A673 (cell line): Measurements from ENCODE around the gene AFAP1. TPM values are rescaled to one million over a fixed set of nuclear protein-coding genes. Genes with fewer than 3 reads are reported as not detected.

Experiments
- BruUV-seq: library from RNA; stranded (reverse); fragments of 400-500 nt; replicated peaks from 2 replicates; lab custom pipeline; 2021; lab: Mats Ljungman, UMichigan
- CTCF ChIA-PET: fragments of 300-600 bp; sonication (Branson Sonifier 250); formaldehyde crosslinking; loops from one replicate; lab custom pipeline; 2022; ENCODE audit warnings: antibody characterized with exemption; lab: Charles Lee
- POLR2A ChIA-PET: fragments of 300-600 bp; sonication (Branson Sonifier 250); formaldehyde crosslinking; loops from one replicate; lab custom pipeline; 2022; ENCODE audit warnings: antibody characterized with exemption; ENCODE audit not compliant: low non-redundant PET; lab: Charles Lee
- DNase-seq: peaks from one replicate; pipeline ENCODE4 v3.0.0-alpha.2; 2015; ENCODE audit warnings: low spot score
- H3K27ac ChIP-seq: fragments of 200-600 bp; sonication (generic); 2 replicates; pipeline ENCODE4 v1.5.1; 2016; ENCODE audit warnings: mixed run types, low read depth, mild to moderate bottlenecking, mixed read lengths, antibody characterized with exemption, low read length; ENCODE audit not compliant: poor library complexity, severe bottlenecking
- H3K27me3 ChIP-seq: fragments of 200-600 bp; sonication (generic); replicated peaks from 2 replicates; pipeline ENCODE4 v1.6.1; 2017; ENCODE audit warnings: mixed run types, low read depth, mild to moderate bottlenecking, mixed read lengths, antibody characterized with exemption, low read length; ENCODE audit not compliant: insufficient read depth, poor library complexity
- H3K36me3 ChIP-seq: fragments of 200-600 bp; sonication (generic); 2 replicates; pipeline ENCODE4 v1.6.1; 2016; ENCODE audit warnings: mixed run types, mild to moderate bottlenecking, mixed read lengths, antibody characterized with exemption, low read length; ENCODE audit not compliant: insufficient read depth, poor library complexity, severe bottlenecking
- H3K4me1 ChIP-seq: fragments of 200-600 bp; sonication (generic); 2 replicates; pipeline ENCODE4 v1.6.1; 2017; ENCODE audit warnings: mixed run types, mild to moderate bottlenecking, mixed read lengths, antibody characterized with exemption, low read length; ENCODE audit not compliant: insufficient read depth, poor library complexity, severe bottlenecking
- H3K4me3 ChIP-seq: fragments of 200-600 bp; sonication (generic); 2 replicates; pipeline ENCODE4 v1.5.1; 2016; ENCODE audit warnings: low read depth, mixed run types, mild to moderate bottlenecking, mixed read lengths, low read length; ENCODE audit not compliant: poor library complexity, severe bottlenecking
- H3K9me3 ChIP-seq: fragments of 200-600 bp; sonication (generic); 2 replicates; pipeline ENCODE4 v1.6.1; 2016; ENCODE audit warnings: mixed run types, low read depth, mild to moderate bottlenecking, mixed read lengths, antibody characterized with exemption, low read length; ENCODE audit not compliant: poor library complexity, severe bottlenecking
- CTCF ChIP-seq: fragments of 300-800, 200-600 bp; sonication (generic); conservative IDR thresholded peaks from 2 replicates; pipeline ENCODE4 v1.5.1; 2017; ENCODE audit warnings: low read depth, mild to moderate bottlenecking, antibody characterized with exemption, low read length, moderate library complexity, mixed read lengths
- EZH2 ChIP-seq: fragments of 200-600 bp; sonication (generic); IDR thresholded peaks from 2 replicates; pipeline ENCODE4 v1.6.1; 2017; ENCODE audit warnings: borderline replicate concordance, low read depth, mild to moderate bottlenecking, mixed read lengths, antibody characterized with exemption, low read length; ENCODE audit not compliant: poor library complexity, severe bottlenecking
- intact Hi-C: fragments of 100-400 bp; cut with micrococcal nuclease; formaldehyde crosslinking; loops from one replicate; pipeline ENCODE4 v1.10.0; 2022; ENCODE audit not compliant: unreplicated experiment
- total RNA-seq: library from RNA; stranded (reverse); gene quantifications from 2 replicates; pipeline ENCODE4 v1.2.3, GENCODE V29; 2021

The AFAP1 gene
- total RNA-seq, 1 experiment from 2014 or later = 42.6 TPM

GRCh38 chr4:7712021-7712671 is 227.5 kb downstream of the AFAP1 start:
- H3K4me1 ChIP-seq = no peaks in the 10 kb centered on the region
- no peaks in the 10 kb centered on the region for H3K36me3 ChIP-seq
- no peaks in the 10 kb centered on the region for H3K27me3 ChIP-seq
- TF ChIP-seq CTCF = no peak
- TF ChIP-seq EZH2 = no peak
- H3K27ac ChIP-seq = no peak overlapping the region
- DNase-seq = no peak
- H3K4me3 ChIP-seq = no peak overlapping the region
- H3K9me3 ChIP-seq = no peaks in the 10 kb centered on the region
- BruUV-seq = no TSS peak
- intact Hi-C loops = no loop called here
- ChIA-PET CTCF (interaction anchor here (0.8 kb wide), 1 partner anchor 8 kb away, joined by 3 read pairs; no protein-coding TSS in a partner anchor), POLR2A (no interaction called here)

GRCh38 chr4:7711307-7711963 is 228.2 kb downstream of the AFAP1 start:
- no TSS peak for BruUV-seq
- no peak overlapping the region for H3K27ac ChIP-seq
- H3K27me3 ChIP-seq = no peaks in the 10 kb centered on the region
- POLR2A ChIA-PET = no interaction called here
- intact Hi-C loops = no loop called here
- no peak overlapping the region for H3K4me3 ChIP-seq
- no peaks in the 10 kb centered on the region for H3K9me3 ChIP-seq
- H3K4me1 ChIP-seq = no peaks in the 10 kb centered on the region
- TF ChIP-seq EZH2 (no peak), CTCF (no peak)
- no peaks in the 10 kb centered on the region for H3K36me3 ChIP-seq
- CTCF ChIA-PET = interaction anchor here (0.8 kb wide), 1 partner anchor 9 kb away, joined by 3 read pairs; no protein-coding TSS in a partner anchor
- DNase-seq = no peak

- H3K27ac ChIP-seq = no peak overlapping the region
- TF ChIP-seq EZH2 = no peak
- TF ChIP-seq CTCF = no peak
- POLR2A ChIA-PET = no interaction called here
- H3K4me1 ChIP-seq = no peaks in the 10 kb centered on the region
- H3K4me3 ChIP-seq = no peak overlapping the region
- CTCF ChIA-PET = no interaction called here
- no peaks in the 10 kb centered on the region for H3K36me3 ChIP-seq
- H3K27me3 ChIP-seq = no peaks in the 10 kb centered on the region
- DNase-seq = no peak
- BruUV-seq = no TSS peak
- no peaks in the 10 kb centered on the region for H3K9me3 ChIP-seq
- intact Hi-C loops = no loop called here
Measured at GRCh38 chr4:7710576-7711306, 228.9 kb downstream of the AFAP1 start.
